Measurements from ENCODE around the gene GDF10.

The GDF10 gene

GRCh38 chr10:47317251-47317650 lies 17.3 kb downstream of the GDF10 start:
- no peak for DNase-seq

GRCh38 chr10:47318706-47319105 lies 18.7 kb downstream of the GDF10 start:
- DNase-seq: no peak

- DNase-seq: no peak
Measured at GRCh38 chr10:47319784-47320183, 19.8 kb downstream of the GDF10 start.

GRCh38 chr10:47320812-47321211 lies 20.8 kb downstream of the GDF10 start:
- no peak for DNase-seq

GRCh38 chr10:47321521-47322195 lies 21.7 kb downstream of the GDF10 start:
- DNase-seq: no peak

- DNase-seq: no peak
Measured at GRCh38 chr10:47322300-47323061, 22.5 kb downstream of the GDF10 start, which contains the start of gene GDF2. Gene GDF2 (plus strand): TSS chr10:47322454. CDS start chr10:47322669, 215 bp downstream.

GRCh38 chr10:47323087-47323486 lies 23.1 kb downstream of the GDF10 start:
- DNase-seq: no peak

- DNase-seq: no peak
Measured at GRCh38 chr10:47323636-47324296, 23.8 kb downstream of the GDF10 start.

- DNase-seq: no peak
Measured at GRCh38 chr10:47325303-47326291, 25.6 kb downstream of the GDF10 start.

- DNase-seq: no peak
Measured at GRCh38 chr10:47326306-47326926, 26.4 kb downstream of the GDF10 start.

- DNase-seq: no peak
Measured at GRCh38 chr10:47326927-47327330, 26.9 kb downstream of the GDF10 start.

- no peak for DNase-seq
Measured at GRCh38 chr10:47329855-47330254, 29.9 kb downstream of the GDF10 start.

- no peak for DNase-seq
Measured at GRCh38 chr10:47330366-47330765, 30.4 kb downstream of the GDF10 start.

GRCh38 chr10:47330804-47331203 lies 30.8 kb downstream of the GDF10 start:
- DNase-seq: no peak

GRCh38 chr10:47331491-47331890 lies 31.5 kb downstream of the GDF10 start:
- DNase-seq: no peak

- DNase-seq: no peak
Measured at GRCh38 chr10:47331954-47332353, 32.0 kb downstream of the GDF10 start.

GRCh38 chr10:47332371-47332770 lies 32.4 kb downstream of the GDF10 start:
- DNase-seq: no peak

GRCh38 chr10:47332946-47333345 lies 32.9 kb downstream of the GDF10 start:
- DNase-seq: no peak

- no peak for DNase-seq
Measured at GRCh38 chr10:47333532-47333931, 33.5 kb downstream of the GDF10 start.

GRCh38 chr10:47334466-47335295 lies 34.7 kb downstream of the GDF10 start:
- no peak for DNase-seq

GRCh38 chr10:47335906-47336305 lies 35.9 kb downstream of the GDF10 start:
- DNase-seq: no peak
